ENCODE measurements around the gene RASL12. TPM values are rescaled to one million over a fixed set of nuclear protein-coding genes. Genes with fewer than 3 reads are reported as not detected.
"Not testable (repeated sequence)": the region's sequence is repeated elsewhere in the genome, so short reads cannot be mapped to it uniquely, and the experiment has no call there.

The RASL12 gene
- total RNA-seq, 1 donor, result 0.36 TPM

- Histone ChIP-seq H3K4me2 (ENCODE audit: insufficient read depth, low read length) (no peak overlapping the region), H2AFZ (ENCODE audit: low read length) (no peak overlapping the region), H3K27ac (ENCODE audit: low read depth, low read length) (no peak overlapping the region), H3K4me1 (ENCODE audit: insufficient read depth, low read length) (no peaks in the 10 kb centered on the region), H4K20me1 (ENCODE audit: insufficient read depth, low read length) (no peaks in the 10 kb centered on the region), H3K4me3 (ENCODE audit: insufficient read depth, low read length) (no peak overlapping the region), H3K36me3 (ENCODE audit: insufficient read depth, low read length) (peaks cover 53% of the 10 kb centered on the region), H3K27me3 (ENCODE audit: insufficient read depth, low read length) (no peaks in the 10 kb centered on the region), H3K9me3 (ENCODE audit: low read depth, low read length) (no peaks in the 10 kb centered on the region), H3K79me2 (ENCODE audit: insufficient read depth, low read length) (no peaks in the 10 kb centered on the region)
- peak; percentile 88 for TF ChIP-seq CTCF (IDR thresholded peaks at IDR 0.05; ENCODE audit: extremely low read depth, low read depth, low read length)
- peak; percentile 94 for DNase-seq (ENCODE audit: insufficient read length, low spot score, missing footprints)
Observed at GRCh38 chr15:65101411-65101890, 33.7 kb upstream of the RASL12 start.

- Histone ChIP-seq H3K79me2 (ENCODE audit: insufficient read depth, low read length) (no peaks in the 10 kb centered on the region), H3K9me3 (ENCODE audit: low read depth, low read length) (no peaks in the 10 kb centered on the region), H3K27me3 (ENCODE audit: insufficient read depth, low read length) (no peaks in the 10 kb centered on the region), H4K20me1 (ENCODE audit: insufficient read depth, low read length) (no peaks in the 10 kb centered on the region), H3K4me2 (ENCODE audit: insufficient read depth, low read length) (no peak overlapping the region), H3K27ac (ENCODE audit: low read depth, low read length) (no peak overlapping the region), H3K4me3 (ENCODE audit: insufficient read depth, low read length) (no peak overlapping the region), H2AFZ (ENCODE audit: low read length) (no peak overlapping the region), H3K36me3 (ENCODE audit: insufficient read depth, low read length) (peaks cover 43% of the 10 kb centered on the region), H3K4me1 (ENCODE audit: insufficient read depth, low read length) (no peaks in the 10 kb centered on the region)
- DNase-seq (ENCODE audit: insufficient read length, low spot score, missing footprints), result no peak
- TF ChIP-seq CTCF (IDR thresholded peaks at IDR 0.05; ENCODE audit: extremely low read depth, low read depth, low read length), result no peak
Observed at GRCh38 chr15:65100442-65100841, 32.7 kb upstream of the RASL12 start.

- H3K4me3 ChIP-seq (ENCODE audit: insufficient read depth, low read length); H2AFZ ChIP-seq (ENCODE audit: low read length); H3K4me2 ChIP-seq (ENCODE audit: insufficient read depth, low read length); H3K4me1 ChIP-seq (ENCODE audit: insufficient read depth, low read length); H3K79me2 ChIP-seq (ENCODE audit: insufficient read depth, low read length); DNase-seq (ENCODE audit: insufficient read length, low spot score, missing footprints); H3K27me3 ChIP-seq (ENCODE audit: insufficient read depth, low read length); H4K20me1 ChIP-seq (ENCODE audit: insufficient read depth, low read length); H3K9me3 ChIP-seq (ENCODE audit: low read depth, low read length); H3K27ac ChIP-seq (ENCODE audit: low read depth, low read length): not testable (repeated sequence)
- H3K36me3 ChIP-seq (ENCODE audit: insufficient read depth, low read length), result peaks cover 41% of the 10 kb centered on the region
Observed at GRCh38 chr15:65099801-65100200, 32.0 kb upstream of the RASL12 start.

DNA sequence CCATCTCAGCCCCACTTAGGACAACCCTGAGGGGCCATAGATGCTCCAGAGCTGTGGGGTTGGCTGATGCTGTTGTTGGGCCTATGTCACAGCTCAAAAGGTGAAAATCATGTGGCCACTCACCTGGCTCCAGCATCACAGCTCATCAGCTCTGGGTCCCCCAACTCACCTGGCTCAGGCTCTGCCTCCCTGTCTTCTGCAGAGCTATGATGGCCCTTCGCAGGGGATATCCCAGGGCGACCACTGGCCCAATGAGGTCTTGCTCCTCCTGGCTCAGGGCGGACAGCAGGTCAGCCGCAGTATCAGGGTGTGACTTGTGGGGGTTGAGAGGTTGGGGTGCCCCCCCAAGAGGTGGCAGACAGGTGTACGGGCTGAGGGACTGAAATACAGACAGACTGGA lies 31.5 kb upstream of the RASL12 start:
- TF ChIP-seq CTCF (IDR thresholded peaks at IDR 0.05; ENCODE audit: extremely low read depth, low read depth, low read length), result no peak
- Histone ChIP-seq H2AFZ (ENCODE audit: low read length) (no peak overlapping the region), H3K4me1 (ENCODE audit: insufficient read depth, low read length) (no peaks in the 10 kb centered on the region), H3K9me3 (ENCODE audit: low read depth, low read length) (no peaks in the 10 kb centered on the region), H3K4me2 (ENCODE audit: insufficient read depth, low read length) (no peak overlapping the region), H3K4me3 (ENCODE audit: insufficient read depth, low read length) (no peak overlapping the region), H3K79me2 (ENCODE audit: insufficient read depth, low read length) (no peaks in the 10 kb centered on the region), H3K27me3 (ENCODE audit: insufficient read depth, low read length) (no peaks in the 10 kb centered on the region), H3K36me3 (ENCODE audit: insufficient read depth, low read length) (peaks cover 41% of the 10 kb centered on the region), H3K27ac (ENCODE audit: low read depth, low read length) (no peak overlapping the region), H4K20me1 (ENCODE audit: insufficient read depth, low read length) (no peaks in the 10 kb centered on the region)
- DNase-seq (ENCODE audit: insufficient read length, low spot score, missing footprints), result no peak
